AML-193 (cell line): ENCODE results near the gene EYA3.

Experiments
- DNase-seq, 2 experiments: peaks; one replicate each; lab custom pipeline; 2025; lab: John Stamatoyannopoulos, UW

The EYA3 gene

DNA sequence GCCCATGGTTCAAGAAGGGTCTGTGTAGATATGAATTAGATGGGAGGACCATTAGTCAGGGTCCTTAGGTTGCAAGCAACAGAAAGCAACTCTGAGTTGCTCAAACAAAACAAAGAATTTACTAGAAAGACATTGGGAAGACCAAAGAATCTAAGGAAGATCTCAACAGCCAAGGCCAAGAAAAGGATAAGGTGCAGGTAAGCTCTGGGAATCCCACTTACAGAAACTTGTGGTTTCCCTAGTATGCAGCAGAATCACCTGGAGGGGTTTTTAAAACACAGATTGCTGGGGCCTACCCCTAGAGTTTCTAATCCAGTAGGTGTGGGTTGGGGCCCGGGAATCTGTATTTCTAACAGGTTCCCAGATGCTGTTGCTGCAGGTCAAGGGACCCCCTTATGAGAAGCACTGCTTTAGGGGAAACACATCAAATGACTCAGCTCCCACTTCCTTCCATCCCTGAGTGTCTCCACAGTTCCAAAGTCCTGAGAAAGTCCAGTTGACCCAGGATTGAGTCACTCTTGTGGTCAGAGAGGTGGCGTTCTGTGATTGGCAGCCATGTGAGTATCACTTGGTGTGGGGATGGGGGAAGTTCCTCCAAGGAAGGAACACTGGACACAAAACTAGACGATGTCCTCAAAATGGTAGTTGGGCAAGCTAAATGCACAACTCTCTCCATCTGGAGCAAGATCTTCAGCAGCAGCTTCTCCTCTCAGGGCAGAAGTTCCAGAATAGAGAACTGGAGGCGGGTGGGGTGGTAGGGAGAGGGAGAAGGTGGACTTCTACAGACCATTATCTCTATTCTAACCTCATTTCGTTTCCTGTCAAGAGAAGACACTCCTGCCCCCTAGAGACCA lies 24.2 kb upstream of the EYA3 start:
- DNase-seq, result peak; percentile 35 to 49

- peak; percentile 86 to 95 for DNase-seq
These were observed 22.7 kb upstream of the EYA3 start for GRCh38 chr1:28111157-28111556.

GRCh38 chr1:28110555-28110954 lies 22.1 kb upstream of the EYA3 start:
- DNase-seq, result no peak

- no peak for DNase-seq
These were observed 21.2 kb upstream of the EYA3 start for GRCh38 chr1:28109639-28110038.

DNA sequence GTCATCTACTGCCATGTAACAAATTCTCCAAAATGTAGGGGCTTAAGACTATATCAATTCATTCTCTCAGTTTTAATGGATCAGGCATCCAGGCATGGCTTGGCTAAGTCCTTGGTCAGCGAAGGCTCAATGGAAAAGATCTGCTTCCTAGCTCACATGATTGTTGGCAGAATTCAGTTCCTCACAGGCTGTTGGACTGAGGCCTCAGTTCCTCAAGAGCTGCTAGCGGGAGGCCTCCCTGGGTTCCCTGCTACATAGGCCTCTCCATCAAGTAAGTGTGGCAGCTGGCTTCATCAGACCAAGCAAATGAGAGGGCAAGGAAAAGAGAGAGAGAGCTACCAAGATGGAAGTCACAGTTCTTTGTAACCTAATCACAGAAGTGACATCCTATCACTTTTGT lies 19.6 kb upstream of the EYA3 start:
- DNase-seq, result no peak

GRCh38 chr1:28104866-28105467 lies 16.6 kb upstream of the EYA3 start:
- DNase-seq, result no peak

DNA sequence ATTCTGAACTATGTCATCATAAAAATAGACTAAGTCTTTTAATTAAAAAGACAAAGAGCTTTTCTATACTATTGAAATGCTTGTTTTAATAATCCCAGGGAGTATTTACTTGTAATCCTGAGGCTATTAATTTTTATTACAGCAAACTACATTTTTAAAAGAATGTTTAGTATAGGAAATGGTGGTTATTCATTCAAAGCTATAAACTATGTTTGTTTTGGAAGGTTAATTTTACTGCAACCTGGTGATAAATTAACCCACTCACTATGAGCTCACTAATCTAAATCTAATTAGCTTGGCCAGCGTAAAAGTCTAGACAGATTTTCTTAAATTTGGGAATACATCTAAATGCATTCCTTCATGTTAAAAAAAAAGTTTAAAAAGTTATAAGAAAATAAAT lies 13.8 kb upstream of the EYA3 start:
- DNase-seq, result no peak

GRCh38 chr1:28099050-28099769 lies 10.8 kb upstream of the EYA3 start:
- no peak for DNase-seq

GRCh38 chr1:28097100-28097472 lies 8.7 kb upstream of the EYA3 start:
- DNase-seq, result peak in 1 of 2 experiments; percentile 21

DNA sequence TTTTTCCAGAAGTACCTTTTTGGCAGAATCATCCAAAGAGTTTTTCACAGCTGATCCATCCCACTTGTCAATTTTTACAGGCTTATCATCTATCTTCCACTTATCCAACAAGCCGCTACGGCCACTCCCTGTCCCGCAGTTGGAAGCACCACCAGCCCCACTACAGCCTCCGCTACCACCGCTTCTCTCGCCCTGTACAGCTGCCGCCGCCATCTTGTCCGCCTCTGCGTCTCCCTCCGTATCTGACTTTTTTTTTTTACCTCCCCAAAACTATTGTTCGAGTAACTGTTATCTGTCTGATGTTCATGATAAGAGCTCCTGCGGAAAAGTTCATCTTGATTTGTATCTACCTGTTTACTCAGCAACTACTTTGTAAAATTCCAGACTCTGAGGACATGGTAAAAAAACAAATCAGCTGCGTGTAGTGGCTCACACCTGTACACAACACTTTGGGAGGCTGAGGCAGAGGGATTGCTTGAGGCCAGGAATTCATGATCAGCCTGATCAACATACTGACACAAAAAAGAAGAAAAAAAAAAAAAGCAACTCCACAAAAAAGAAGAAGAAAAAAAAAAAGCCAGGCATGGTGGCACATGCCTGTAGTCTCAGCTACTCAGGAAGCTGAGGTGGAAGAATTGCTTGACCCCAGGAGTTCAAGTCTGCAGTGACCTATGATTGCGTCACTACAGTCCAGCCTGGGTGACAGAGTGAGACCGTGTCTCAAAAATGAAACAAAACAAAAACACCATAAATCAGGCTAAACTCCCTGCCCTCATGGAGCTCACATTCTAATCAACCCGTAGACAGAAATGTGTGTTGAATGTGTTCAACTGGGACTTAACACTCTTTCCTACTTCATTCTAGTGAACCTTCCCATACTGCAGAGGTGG lies 8.0 kb upstream of the EYA3 start:
- DNase-seq, result peak; percentile 29 to 39

DNA sequence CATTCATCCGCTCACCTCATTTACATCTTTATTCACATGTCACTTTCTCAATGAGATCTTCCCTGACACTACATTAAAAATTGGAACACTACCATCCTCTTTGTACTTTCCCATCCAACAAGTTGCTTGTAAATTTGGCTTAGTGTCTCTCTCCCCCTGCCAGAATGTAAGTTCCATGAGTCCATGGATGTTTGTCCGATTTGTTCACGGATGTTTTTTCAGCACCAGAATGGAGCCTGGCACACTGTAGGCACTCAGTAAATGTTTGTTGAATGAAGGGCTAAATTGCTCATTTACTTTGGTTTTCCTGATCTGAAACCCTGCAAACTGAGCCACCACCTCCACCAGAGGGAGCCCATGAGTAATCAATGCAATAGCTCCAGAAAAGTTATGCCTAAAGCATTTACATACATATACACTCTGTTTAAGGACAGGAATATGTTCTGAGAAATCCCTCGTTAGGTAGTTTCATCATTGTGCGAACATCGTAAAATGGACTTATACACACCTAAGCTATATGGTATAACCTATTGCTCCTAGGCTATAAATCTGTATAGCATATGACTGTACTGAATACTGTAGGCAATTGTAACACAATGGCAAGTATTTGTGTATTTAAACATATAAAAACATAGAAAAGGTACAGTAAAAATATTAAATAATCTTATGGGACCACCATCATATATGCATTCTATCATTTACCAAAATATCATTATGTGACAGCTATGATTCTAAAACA lies 2.8 kb upstream of the EYA3 start:
- DNase-seq, result peak; percentile 75 to 85

DNA sequence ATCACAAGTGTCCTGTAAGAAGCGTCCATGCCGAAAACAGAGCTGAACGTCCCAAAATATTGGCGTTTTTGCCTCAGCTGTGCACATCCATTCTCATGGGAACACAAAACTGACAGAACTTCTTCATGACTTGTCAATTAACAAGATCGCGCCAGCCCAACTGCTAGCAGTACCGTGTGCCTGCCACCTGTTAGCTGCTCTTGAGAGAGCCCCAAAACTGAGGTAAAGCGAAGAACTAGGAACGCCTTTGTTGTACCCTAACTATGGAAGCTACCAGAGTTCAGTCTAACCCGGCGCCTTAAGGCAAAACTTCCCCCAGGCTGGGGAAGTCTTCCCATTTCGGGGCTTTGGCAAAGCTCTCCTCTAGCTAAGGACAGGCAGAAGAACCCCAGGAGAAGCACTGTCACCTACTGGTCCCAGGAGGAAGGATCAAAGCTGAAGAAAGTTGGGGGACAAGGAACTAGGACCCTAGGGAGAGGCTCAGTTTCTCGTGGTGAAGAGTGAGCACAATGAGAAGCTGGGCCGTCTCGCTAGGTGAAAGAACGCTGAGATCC lies 719 bp downstream of the EYA3 start:
- peak; percentile 25 to 43 for DNase-seq

- no peak for DNase-seq
These were observed 1.8 kb downstream of the EYA3 start for GRCh38 chr1:28086651-28087050.

DNA sequence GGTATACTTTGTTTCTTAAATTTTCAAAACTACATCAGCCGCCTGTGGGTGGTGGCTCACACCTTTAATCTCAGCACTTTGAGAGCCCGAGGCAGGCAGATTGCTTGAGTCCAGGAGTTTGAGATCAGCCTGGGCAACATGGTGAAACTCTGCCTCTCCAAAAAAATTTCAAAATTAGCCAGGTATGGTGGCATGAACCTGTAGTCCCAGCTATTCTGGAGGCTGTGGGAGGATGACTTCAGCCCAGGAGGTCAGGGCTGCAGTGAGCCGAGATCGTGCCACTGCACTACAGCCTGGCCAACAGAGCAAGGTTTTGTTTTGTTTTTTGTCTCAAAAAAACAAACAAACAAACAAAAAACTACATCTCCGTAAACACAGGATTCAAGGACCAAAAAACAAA lies 3.3 kb downstream of the EYA3 start:
- DNase-seq, result no peak

GRCh38 chr1:28083876-28084275 lies 4.5 kb downstream of the EYA3 start:
- no peak for DNase-seq

DNA sequence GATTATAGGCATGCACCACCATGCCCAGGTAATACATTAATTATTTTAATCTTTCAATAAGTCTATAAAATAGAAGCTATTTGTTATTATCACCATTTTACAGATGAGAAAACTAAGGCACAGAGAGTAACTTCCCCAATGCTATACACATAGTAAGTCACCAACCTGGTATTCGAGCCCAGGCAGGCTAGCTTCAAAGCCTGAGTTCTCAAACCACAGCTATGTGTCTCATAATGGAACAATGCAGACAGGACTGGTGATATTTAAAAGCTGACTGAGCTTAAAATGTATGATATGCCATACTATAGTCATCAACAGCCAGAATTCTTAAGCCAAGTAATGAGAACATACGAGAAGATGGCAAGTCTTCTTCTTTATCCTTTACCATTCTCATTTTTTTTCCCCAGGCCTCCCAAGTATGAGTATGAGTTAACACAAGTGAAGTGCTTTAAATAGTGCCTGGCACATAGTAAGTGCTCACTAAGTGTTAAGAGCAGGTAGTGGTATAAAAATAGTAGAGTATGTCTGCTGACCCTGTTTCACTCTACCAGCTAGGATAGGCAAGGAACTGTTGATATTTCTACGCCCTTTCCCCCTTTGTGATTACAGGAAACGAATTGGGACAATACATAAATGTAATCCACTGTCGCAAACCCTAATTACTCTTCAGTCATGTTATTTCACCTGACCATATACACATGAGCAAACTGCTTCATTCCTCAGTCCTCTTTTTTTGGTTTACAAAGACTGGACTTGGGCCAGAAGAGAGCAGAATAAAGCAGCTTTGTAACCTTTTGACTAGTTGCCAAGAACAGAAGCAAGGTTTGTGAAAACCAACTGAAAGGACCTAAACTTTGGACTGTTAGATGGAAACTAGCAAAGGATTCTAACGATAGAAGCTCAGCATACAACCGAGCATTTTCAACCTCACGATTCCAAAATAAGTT lies 9.5 kb downstream of the EYA3 start:
- DNase-seq, result no peak

GRCh38 chr1:28078262-28078661 lies 10.1 kb downstream of the EYA3 start:
- DNase-seq, result no peak

DNA sequence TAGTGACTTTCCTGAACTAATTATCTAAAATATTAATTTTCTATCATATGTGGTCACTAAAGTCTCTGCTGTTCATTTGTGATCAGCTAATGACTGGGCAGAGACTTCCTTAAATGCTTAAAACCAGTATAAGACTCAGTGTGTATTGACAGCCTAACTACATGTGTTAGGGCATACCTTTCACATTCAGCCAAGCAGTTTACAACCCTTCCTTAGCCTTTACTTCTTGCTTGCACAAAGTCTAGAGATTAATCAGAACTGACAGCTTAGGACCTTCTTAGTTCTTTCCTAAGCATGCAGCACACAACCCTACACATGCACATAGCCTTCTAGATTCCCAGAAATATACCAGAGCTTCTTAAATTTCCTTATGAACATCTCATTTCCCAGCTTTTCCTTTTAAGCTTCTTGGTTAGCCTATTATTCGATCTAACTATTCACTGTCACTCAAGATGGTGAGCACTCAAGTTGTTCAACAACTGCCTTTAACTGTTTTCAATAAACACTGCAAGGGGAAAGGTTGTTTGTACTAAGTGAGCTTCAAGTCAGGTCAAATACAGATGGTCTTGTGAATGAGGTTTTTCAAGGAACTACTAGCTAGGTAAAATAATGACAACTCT lies 13.4 kb downstream of the EYA3 start:
- no peak for DNase-seq

- DNase-seq, result no peak
These were observed 14.5 kb downstream of the EYA3 start for GRCh38 chr1:28073867-28074266.
